K562 (cell line): ENCODE results near the gene PAQR6. TPM values are rescaled to one million over a fixed set of nuclear protein-coding genes. Genes with fewer than 3 reads are reported as not detected.

ENCODE experiments used
- FOXJ2 ChIP-seq: fragments of 200-800 bp; sonication (Bioruptor generic); IDR thresholded peaks from 2 replicates; pipeline ENCODE4 v1.6.1; 2016; ENCODE audit warnings: missing genetic modification characterization, missing compliant biosample characterization
- HMG20B ChIP-seq: fragments of 250-450 bp; sonication (Bioruptor Pico); IDR thresholded peaks from 2 replicates; pipeline ENCODE4 v1.5.0; 2021; ENCODE audit warnings: mild to moderate bottlenecking
- ILK ChIP-seq: fragments of 450-650 bp; IDR thresholded peaks from 2 replicates; pipeline ENCODE4 v1.6.1; 2016; ENCODE audit warnings: missing genetic modification characterization, low read depth, mild to moderate bottlenecking, missing compliant biosample characterization, moderate library complexity, borderline replicate concordance
- KDM5B ChIP-seq: fragments of 200-600 bp; sonication (generic); IDR thresholded peaks from 2 replicates; pipeline ENCODE4 v1.6.1; 2012; ENCODE audit warnings: low read depth, mild to moderate bottlenecking, moderate library complexity, low read length, control low read depth, inconsistent platforms; ENCODE audit not compliant: insufficient replicate concordance
- LARP7 ChIP-seq: fragments of 450-650 bp; IDR thresholded peaks from 2 replicates; pipeline ENCODE4 v1.6.1; 2016
- NUFIP1 ChIP-seq: fragments of 450-650 bp; IDR thresholded peaks from 2 replicates; pipeline ENCODE4 v1.6.1; 2018; ENCODE audit not compliant: partially characterized antibody
- PCBP2 ChIP-seq: fragments of 200-400 bp; formaldehyde crosslinking; IDR thresholded peaks from 2 replicates; pipeline ENCODE4 v1.6.1; 2018; ENCODE audit warnings: low read length, low read depth, mild to moderate bottlenecking, moderate library complexity; ENCODE audit not compliant: poor library complexity, severe bottlenecking
- POLR3A ChIP-seq: IDR thresholded peaks from 2 replicates; pipeline ENCODE4 v1.6.1; 2011; ENCODE audit warnings: borderline replicate concordance, mild to moderate bottlenecking, moderate library complexity; ENCODE audit not compliant: insufficient read length, insufficient read depth; ENCODE audit errors: extremely low read depth
- PTBP1 ChIP-seq: fragments of 200-400 bp; formaldehyde crosslinking; IDR thresholded peaks from 2 replicates; pipeline ENCODE4 v1.6.1; 2017; ENCODE audit warnings: low read depth, low read length
- SMC3 ChIP-seq: conservative IDR thresholded peaks from 2 replicates; pipeline ENCODE4 v1.6.1; 2011; ENCODE audit warnings: low read depth, low read length, improper control_type of control experiment; ENCODE audit not compliant: insufficient read depth
- TARDBP ChIP-seq: fragments of 450-650 bp; IDR thresholded peaks from 2 replicates; pipeline ENCODE4 v1.6.1; 2016
- TOE1 ChIP-seq, 2 experiments: fragments of 450-650 bp in 1 of 2; sonication (generic) in 1 of 2; formaldehyde crosslinking in 1 of 2; IDR thresholded peaks; 2 replicates each; pipeline versions ENCODE4 v1.7.1 to v1.8.0; 2016 to 2022; ENCODE audit warnings: borderline replicate concordance in 2 of 2, mild to moderate bottlenecking in 2 of 2, antibody characterized with exemption in 1 of 2, inconsistent platforms in 1 of 2, low read depth in 1 of 2, missing genetic modification reagents in 1 of 2, moderate library complexity in 1 of 2
- ZBED1 ChIP-seq: IDR thresholded peaks from 2 replicates; pipeline ENCODE4 v1.6.1; 2014
- ZNF133 ChIP-seq: fragments of 250-450 bp; sonication (Bioruptor Pico); IDR thresholded peaks from 2 replicates; pipeline ENCODE4 v1.4.0; 2020; ENCODE audit warnings: mild to moderate bottlenecking
- ZNF347 ChIP-seq: fragments of 450-650 bp; formaldehyde crosslinking; IDR thresholded peaks from 2 replicates; pipeline ENCODE4 v1.4.0; 2020; ENCODE audit warnings: low read depth, mild to moderate bottlenecking, moderate library complexity
- ZNF507 ChIP-seq: conservative IDR thresholded peaks from 2 replicates; pipeline ENCODE4 v1.6.1; 2017; ENCODE audit warnings: missing genetic modification characterization, missing compliant biosample characterization
- ZNF785 ChIP-seq: fragments of 250-450 bp; sonication (Bioruptor Pico); IDR thresholded peaks from 2 replicates; pipeline ENCODE4 v1.4.0; 2020; ENCODE audit warnings: mild to moderate bottlenecking
- polyA plus RNA-seq, 8 experiments: library from polyadenylated mRNA; depleted of rRNA in 4 of 8; stranded (reverse) in 5 of 8; unstranded in 3 of 8; fragments of >200 nt; fragmentation: Nextera tagmentation in 2 of 8; fragmentation: Illumina TruSeq in 1 of 8; extraction: Ambion mirVana in 2 of 8; extraction: Trizol in 1 of 8; gene quantifications; 2 replicates each; pipeline versions ENCODE4 v1.2.1 to v1.2.3, GENCODE V29; 2011 to 2014; ENCODE audit warnings: inconsistent platforms in 1 of 8, missing spikeins in 1 of 8
- total RNA-seq, 7 experiments: library from RNA; depleted of rRNA in 6 of 7; stranded (reverse); fragments of >200 nt in 6 of 7; fragmentation: Illumina TruSeq in 2 of 7; extraction: Trizol in 2 of 7; gene quantifications; 2 replicates each; pipeline versions ENCODE4 v1.2.1 to v1.2.3, GENCODE V29; 2011 to 2021; ENCODE audit warnings: low replicate concordance in 1 of 7
- TF ChIP-seq, protein P1 (sequence below): fragments of 250-450 bp; sonication (Bioruptor Pico); IDR thresholded peaks from 2 replicates; pipeline ENCODE4 v1.8.0; 2022; ENCODE audit warnings: inconsistent platforms
- TF ChIP-seq, protein P2 (sequence below): fragments of 250-450 bp; sonication (Bioruptor Pico); IDR thresholded peaks from 2 replicates; pipeline ENCODE4 v1.5.0; 2022; ENCODE audit warnings: mild to moderate bottlenecking
- TF ChIP-seq, protein P3 (sequence below): fragments of 250-450 bp; sonication (Bioruptor Pico); IDR thresholded peaks from 2 replicates; pipeline ENCODE4 v1.6.1; 2021; ENCODE audit warnings: mild to moderate bottlenecking
- TF ChIP-seq, protein P4 (sequence below): fragments of 450-650 bp; IDR thresholded peaks from 2 replicates; pipeline ENCODE4 v1.6.1; 2017; ENCODE audit warnings: antibody characterized with exemption

Gene PAQR6
- total and polyA plus RNA-seq, 9 of the 15 experiments (the other 6 are each of a cell fraction or from before 2014, with no cell fraction given) = 0.07 to 1.8 (median 0.62) TPM

DNA sequence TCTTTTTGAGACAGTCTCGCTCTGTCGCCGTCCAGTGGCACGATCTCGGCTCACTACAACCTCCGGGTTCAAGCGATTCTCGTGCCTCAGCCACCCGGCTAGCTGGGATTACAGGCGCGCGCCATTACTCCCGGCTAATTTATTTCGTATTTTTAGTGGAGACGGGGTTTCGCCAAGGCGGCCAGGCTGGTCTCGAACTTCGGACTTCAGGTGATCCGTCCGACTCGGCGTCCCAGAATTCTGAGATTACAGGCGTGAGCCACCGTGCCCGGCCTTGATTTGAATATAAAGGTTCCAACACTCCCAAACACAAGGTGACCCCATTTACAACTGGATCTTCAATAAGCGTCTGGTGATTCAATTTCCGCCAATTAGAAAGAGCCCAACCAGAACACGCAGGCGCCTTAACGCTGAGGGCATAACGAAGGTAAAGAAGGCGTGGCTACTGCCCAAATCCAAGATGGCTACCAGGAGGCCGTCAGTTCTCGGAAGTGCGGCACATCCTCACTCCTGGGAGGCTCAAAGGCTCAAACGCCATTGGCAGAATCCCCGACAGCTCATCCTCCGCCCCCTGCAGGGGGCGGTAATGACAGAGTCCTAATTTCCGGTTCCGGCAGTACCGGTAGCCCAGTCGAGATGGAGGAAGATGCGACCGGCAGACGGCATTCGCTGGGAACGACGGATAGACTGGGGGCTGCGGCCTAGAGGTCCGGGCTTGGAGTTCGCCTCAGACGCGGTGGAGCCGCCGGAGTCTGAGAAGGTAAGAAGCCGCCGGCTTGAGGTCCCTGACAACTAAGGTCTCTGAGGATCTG is 54.2 kb downstream of the PAQR6 start, which contains the start of gene SLC25A44 (continued):
- TF ChIP-seq ZNF133 (no peak), PTBP1 (no peak), HMG20B (CRISPR knock-in tag) (no peak), ZBED1 (peak; percentile 5; the same call in 1 of the 2 replicates), ILK (tag) (no peak), ZNF507 (tag) (no peak), FOXJ2 (tag) (no peak), POLR3A (peak; percentile 42), TARDBP (no peak), TOE1 (IDR thresholded peaks at IDR 0.05; ENCODE audit: borderline replicate concordance) (no peak; the same call in 1 of the 2 replicates), TOE1 (CRISPR knock-in tag; IDR thresholded peaks at IDR 0.05; ENCODE audit: borderline replicate concordance, low read depth) (no peak), KDM5B (no peak), PCBP2 (no peak), ZNF347 (CRISPR knock-in tag) (no peak), NUFIP1 (no peak), SMC3 (no peak), LARP7 (no peak), ZNF785 (CRISPR knock-in tag) (no peak)
- TF ChIP-seq, protein P1, sequence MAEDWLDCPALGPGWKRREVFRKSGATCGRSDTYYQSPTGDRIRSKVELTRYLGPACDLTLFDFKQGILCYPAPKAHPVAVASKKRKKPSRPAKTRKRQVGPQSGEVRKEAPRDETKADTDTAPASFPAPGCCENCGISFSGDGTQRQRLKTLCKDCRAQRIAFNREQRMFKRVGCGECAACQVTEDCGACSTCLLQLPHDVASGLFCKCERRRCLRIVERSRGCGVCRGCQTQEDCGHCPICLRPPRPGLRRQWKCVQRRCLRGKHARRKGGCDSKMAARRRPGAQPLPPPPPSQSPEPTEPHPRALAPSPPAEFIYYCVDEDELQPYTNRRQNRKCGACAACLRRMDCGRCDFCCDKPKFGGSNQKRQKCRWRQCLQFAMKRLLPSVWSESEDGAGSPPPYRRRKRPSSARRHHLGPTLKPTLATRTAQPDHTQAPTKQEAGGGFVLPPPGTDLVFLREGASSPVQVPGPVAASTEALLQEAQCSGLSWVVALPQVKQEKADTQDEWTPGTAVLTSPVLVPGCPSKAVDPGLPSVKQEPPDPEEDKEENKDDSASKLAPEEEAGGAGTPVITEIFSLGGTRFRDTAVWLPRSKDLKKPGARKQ (CRISPR knock-in tag) = no peak
- TF ChIP-seq, protein P2, sequence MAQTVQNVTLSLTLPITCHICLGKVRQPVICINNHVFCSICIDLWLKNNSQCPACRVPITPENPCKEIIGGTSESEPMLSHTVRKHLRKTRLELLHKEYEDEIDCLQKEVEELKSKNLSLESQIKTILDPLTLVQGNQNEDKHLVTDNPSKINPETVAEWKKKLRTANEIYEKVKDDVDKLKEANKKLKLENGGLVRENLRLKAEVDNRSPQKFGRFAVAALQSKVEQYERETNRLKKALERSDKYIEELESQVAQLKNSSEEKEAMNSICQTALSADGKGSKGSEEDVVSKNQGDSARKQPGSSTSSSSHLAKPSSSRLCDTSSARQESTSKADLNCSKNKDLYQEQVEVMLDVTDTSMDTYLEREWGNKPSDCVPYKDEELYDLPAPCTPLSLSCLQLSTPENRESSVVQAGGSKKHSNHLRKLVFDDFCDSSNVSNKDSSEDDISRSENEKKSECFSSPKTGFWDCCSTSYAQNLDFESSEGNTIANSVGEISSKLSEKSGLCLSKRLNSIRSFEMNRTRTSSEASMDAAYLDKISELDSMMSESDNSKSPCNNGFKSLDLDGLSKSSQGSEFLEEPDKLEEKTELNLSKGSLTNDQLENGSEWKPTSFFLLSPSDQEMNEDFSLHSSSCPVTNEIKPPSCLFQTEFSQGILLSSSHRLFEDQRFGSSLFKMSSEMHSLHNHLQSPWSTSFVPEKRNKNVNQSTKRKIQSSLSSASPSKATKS (CRISPR knock-in tag) = no peak
- TF ChIP-seq, protein P3, sequence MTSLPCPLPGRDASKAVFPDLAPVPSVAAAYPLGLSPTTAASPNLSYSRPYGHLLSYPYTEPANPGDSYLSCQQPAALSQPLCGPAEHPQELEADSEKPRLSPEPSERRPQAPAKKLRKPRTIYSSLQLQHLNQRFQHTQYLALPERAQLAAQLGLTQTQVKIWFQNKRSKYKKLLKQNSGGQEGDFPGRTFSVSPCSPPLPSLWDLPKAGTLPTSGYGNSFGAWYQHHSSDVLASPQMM (CRISPR knock-in tag) = no peak
- TF ChIP-seq, protein P4, sequence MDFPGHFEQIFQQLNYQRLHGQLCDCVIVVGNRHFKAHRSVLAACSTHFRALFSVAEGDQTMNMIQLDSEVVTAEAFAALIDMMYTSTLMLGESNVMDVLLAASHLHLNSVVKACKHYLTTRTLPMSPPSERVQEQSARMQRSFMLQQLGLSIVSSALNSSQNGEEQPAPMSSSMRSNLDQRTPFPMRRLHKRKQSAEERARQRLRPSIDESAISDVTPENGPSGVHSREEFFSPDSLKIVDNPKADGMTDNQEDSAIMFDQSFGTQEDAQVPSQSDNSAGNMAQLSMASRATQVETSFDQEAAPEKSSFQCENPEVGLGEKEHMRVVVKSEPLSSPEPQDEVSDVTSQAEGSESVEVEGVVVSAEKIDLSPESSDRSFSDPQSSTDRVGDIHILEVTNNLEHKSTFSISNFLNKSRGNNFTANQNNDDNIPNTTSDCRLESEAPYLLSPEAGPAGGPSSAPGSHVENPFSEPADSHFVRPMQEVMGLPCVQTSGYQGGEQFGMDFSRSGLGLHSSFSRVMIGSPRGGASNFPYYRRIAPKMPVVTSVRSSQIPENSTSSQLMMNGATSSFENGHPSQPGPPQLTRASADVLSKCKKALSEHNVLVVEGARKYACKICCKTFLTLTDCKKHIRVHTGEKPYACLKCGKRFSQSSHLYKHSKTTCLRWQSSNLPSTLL = no peak
